GM23338 (cell line): ENCODE measurements around the gene TCF20. TPM values are rescaled to one million over a fixed set of nuclear protein-coding genes. Genes with fewer than 3 reads are reported as not detected.
A peak's percentile ranks its signal among the peaks of the same experiment; 100 is the strongest.

Experiments
- ATAC-seq: fragments of 200-7000 bp; cut with Tn5 transposase; 3 replicates; pipeline ENCODE4 v1.9.1; 2020
- DNase-seq: peaks from one replicate; pipeline ENCODE4 v3.0.0-alpha.2; 2015; ENCODE audit warnings: low spot score
- H2AFZ ChIP-seq: fragments of 200-600 bp; sonication (generic); 2 replicates; pipeline ENCODE4 v1.8.0; 2016; ENCODE audit warnings: antibody characterized with exemption, mild to moderate bottlenecking, moderate library complexity
- H3F3A ChIP-seq: fragments of 200-600 bp; sonication (generic); replicated peaks from 2 replicates; pipeline ENCODE4 v1.8.0; 2017; ENCODE audit warnings: antibody characterized with exemption, mixed run types, low read depth
- H3K27ac ChIP-seq: fragments of 200-600 bp; sonication (generic); 2 replicates; pipeline ENCODE4 v1.6.1; 2016; ENCODE audit warnings: low read depth
- H3K27me3 ChIP-seq: fragments of 200-600 bp; sonication (generic); 2 replicates; pipeline ENCODE4 v1.8.0; 2016; ENCODE audit warnings: mild to moderate bottlenecking, mixed run types, moderate library complexity; ENCODE audit not compliant: insufficient read depth
- H3K36me3 ChIP-seq: fragments of 200-600 bp; sonication (generic); 2 replicates; pipeline ENCODE4 v1.8.0; 2016; ENCODE audit warnings: mild to moderate bottlenecking; ENCODE audit not compliant: insufficient read depth
- H3K4me1 ChIP-seq: fragments of 200-600 bp; sonication (generic); 2 replicates; pipeline ENCODE4 v1.8.0; 2016; ENCODE audit warnings: mild to moderate bottlenecking, moderate library complexity; ENCODE audit not compliant: insufficient read depth
- H3K4me2 ChIP-seq: fragments of 200-600 bp; sonication (generic); 2 replicates; pipeline ENCODE4 v1.7.1; 2017; ENCODE audit warnings: mixed run types
- H3K4me3 ChIP-seq: fragments of 200-600 bp; sonication (generic); 2 replicates; pipeline ENCODE4 v1.6.1; 2016; ENCODE audit warnings: mixed run types
- H3K79me2 ChIP-seq: fragments of 200-600 bp; sonication (generic); replicated peaks from 2 replicates; pipeline ENCODE4 v1.8.0; 2017; ENCODE audit warnings: mild to moderate bottlenecking; ENCODE audit not compliant: insufficient read depth
- H3K9me2 ChIP-seq: fragments of 200-600 bp; sonication (generic); 2 replicates; pipeline ENCODE4 v1.8.0; 2017; ENCODE audit not compliant: insufficient read depth
- H4K20me1 ChIP-seq: fragments of 200-600 bp; sonication (generic); replicated peaks from 2 replicates; pipeline ENCODE4 v1.8.0; 2017; ENCODE audit warnings: mild to moderate bottlenecking; ENCODE audit not compliant: insufficient read depth
- H3K27ac Mint-ChIP-seq: 2 replicates; pipeline ENCODE4 v1.8.0; 2020; ENCODE audit warnings: inconsistent platforms, mild to moderate bottlenecking, moderate library complexity, mixed read lengths
- H3K27me3 Mint-ChIP-seq: 3 replicates; pipeline ENCODE4 v1.8.0; 2022; ENCODE audit warnings: low read depth, mild to moderate bottlenecking, moderate library complexity, mixed read lengths, inconsistent platforms; ENCODE audit not compliant: insufficient read depth, poor library complexity
- H3K36me3 Mint-ChIP-seq: 3 replicates; pipeline ENCODE4 v1.8.0; 2021; ENCODE audit warnings: low read depth, mild to moderate bottlenecking, inconsistent platforms, moderate library complexity, mixed read lengths
- H3K4me1 Mint-ChIP-seq: 3 replicates; pipeline ENCODE4 v1.8.0; 2020; ENCODE audit warnings: mild to moderate bottlenecking, inconsistent platforms, mixed read lengths
- H3K4me3 Mint-ChIP-seq: 3 replicates; pipeline ENCODE4 v1.8.0; 2021; ENCODE audit warnings: moderate library complexity, mild to moderate bottlenecking, inconsistent platforms, mixed read lengths
- H3K9me3 Mint-ChIP-seq: 3 replicates; pipeline ENCODE4 v1.8.0; 2020; ENCODE audit warnings: moderate library complexity, mild to moderate bottlenecking, inconsistent platforms, mixed read lengths
- CREB1 ChIP-seq: fragments of 250-450 bp; sonication (Bioruptor Pico); IDR thresholded peaks from 2 replicates; pipeline ENCODE4 v1.5.0; 2020; ENCODE audit warnings: low read depth, mild to moderate bottlenecking, moderate library complexity
- CTCF ChIP-seq, 2 experiments: fragments of 200-600 bp in 1 of 2; sonication (generic) in 1 of 2; conservative IDR thresholded peaks; 2 replicates each; pipeline versions ENCODE4 v1.5.1 to v1.6.1; 2016 to 2017; ENCODE audit warnings: antibody characterized with exemption in 2 of 2, low read depth in 2 of 2, mild to moderate bottlenecking in 2 of 2, moderate library complexity in 1 of 2
- JUNB ChIP-seq: IDR thresholded peaks from one replicate; pipeline ENCODE4 v1.6.1; 2016; ENCODE audit warnings: antibody characterized with exemption; ENCODE audit not compliant: unreplicated experiment
- NANOG ChIP-seq: IDR thresholded peaks from 2 replicates; pipeline ENCODE4 v1.6.1; 2016; ENCODE audit warnings: antibody characterized with exemption, borderline replicate concordance
- POLR2AphosphoS5 ChIP-seq: IDR thresholded peaks from 2 replicates; pipeline ENCODE4 v1.6.1; 2016; ENCODE audit warnings: antibody characterized with exemption, low read depth
- REST ChIP-seq: IDR thresholded peaks from one replicate; pipeline ENCODE4 v1.6.1; 2018; ENCODE audit warnings: antibody characterized with exemption; ENCODE audit not compliant: unreplicated experiment
- STAT1 ChIP-seq: IDR thresholded peaks from one replicate; pipeline ENCODE4 v1.6.1; 2016; ENCODE audit warnings: antibody characterized with exemption; ENCODE audit not compliant: unreplicated experiment
- ZNF114 ChIP-seq: fragments of 250-450 bp; sonication (Bioruptor Pico); IDR thresholded peaks from 2 replicates; pipeline ENCODE4 v1.5.0; 2020; ENCODE audit warnings: mild to moderate bottlenecking, moderate library complexity
- ZNF462 ChIP-seq: fragments of 250-450 bp; sonication (Bioruptor Pico); IDR thresholded peaks from 2 replicates; pipeline ENCODE4 v1.5.0; 2020; ENCODE audit warnings: mild to moderate bottlenecking, moderate library complexity
- polyA plus RNA-seq: library from polyadenylated mRNA; unstranded; fragments of >200 nt; fragmentation: Nextera tagmentation; extraction: Ambion mirVana; gene quantifications from 2 replicates; pipeline ENCODE4 v1.2.1, GENCODE V29; 2016
- total RNA-seq: library from RNA; depleted of rRNA; stranded (reverse); fragments of >200 nt; shearing (Covaris generic); gene quantifications from 2 replicates; pipeline ENCODE4 v1.2.3, GENCODE V29; 2014

Gene TCF20
- total and polyA plus RNA-seq, 2 experiments from 2014 or later, result 6.4 to 68.7 TPM

- TF ChIP-seq ZNF462 (CRISPR knock-in tag) (no peak), STAT1 (no peak), POLR2AphosphoS5 (no peak), ZNF114 (CRISPR knock-in tag) (no peak), NANOG (no peak), CTCF (conservative IDR thresholded peaks at IDR 0.05; ENCODE audit: low read depth in 2 of 2) (no peak)
These were observed 5.1 kb downstream of the TCF20 start (continued) for GRCh38 chr22:42265321-42265720.

GRCh38 chr22:42263944-42264343 lies 6.5 kb downstream of the TCF20 start:
- Mint-ChIP-seq H3K27ac (no peak overlapping the region), H3K9me3 (no peaks in the 10 kb centered on the region; the same call in 2 of the 3 replicates), H3K27me3 (peaks cover 15% of the 10 kb centered on the region), H3K4me3 (no peak overlapping the region), H3K36me3 (no peaks in the 10 kb centered on the region; the same call in 2 of the 3 replicates), H3K4me1 (peaks cover 38% of the 10 kb centered on the region)
- no peaks in the 10 kb centered on the region for H3K36me3 ChIP-seq
- no peak overlapping the region for H3K27ac ChIP-seq
- peaks cover 98% of the 10 kb centered on the region for H3K79me2 ChIP-seq
- peaks cover 42% of the 10 kb centered on the region for H3K27me3 ChIP-seq
- no peak overlapping the region for H2AFZ ChIP-seq
- no peak overlapping the region for H3K4me3 ChIP-seq
- H4K20me1 ChIP-seq, result peaks cover 99% of the 10 kb centered on the region
- H3F3A ChIP-seq, result no peaks in the 10 kb centered on the region
- no peaks in the 10 kb centered on the region for H3K9me2 ChIP-seq
- TF ChIP-seq CREB1 (no peak), JUNB (no peak), STAT1 (no peak), NANOG (no peak), REST (no peak), ZNF114 (CRISPR knock-in tag) (no peak)
- DNase-seq, result no peak
- peak; percentile 64 for ATAC-seq
- H3K4me2 ChIP-seq, result no peak overlapping the region
- H3K4me1 ChIP-seq, result peaks cover 26% of the 10 kb centered on the region
